Fibroblast of pulmonary artery (primary cell): Measurements from ENCODE around the gene PFDN1.

Experiments
- DNase-seq: peaks from one replicate; pipeline ENCODE4 v3.0.0-alpha.2; 2010; ENCODE audit warnings: low read depth
- H3K4me3 ChIP-seq: replicated peaks from 2 replicates; pipeline ENCODE4 v1.5.1; 2011; ENCODE audit warnings: low read depth, mild to moderate bottlenecking, control low read depth, low read length, moderate library complexity
- CTCF ChIP-seq: IDR thresholded peaks from 2 replicates; pipeline ENCODE4 v1.5.1; 2011; ENCODE audit warnings: mild to moderate bottlenecking, control low read depth, low read length, inconsistent platforms; ENCODE audit errors: missing control alignments

The PFDN1 gene

GRCh38 chr5:140310434-140310833 is 7.5 kb upstream of the PFDN1 start:
- H3K4me3 ChIP-seq = no peak overlapping the region
- peak; percentile 67 for DNase-seq
- no peak for TF ChIP-seq CTCF

GRCh38 chr5:140309706-140310249 is 6.9 kb upstream of the PFDN1 start:
- DNase-seq = no peak
- TF ChIP-seq CTCF = no peak
- H3K4me3 ChIP-seq = no peak overlapping the region

- no peak for DNase-seq
- H3K4me3 ChIP-seq = no peak overlapping the region
- no peak for TF ChIP-seq CTCF
Measured at GRCh38 chr5:140305471-140305870, 2.6 kb upstream of the PFDN1 start.

GRCh38 chr5:140303966-140304365 is 1.1 kb upstream of the PFDN1 start:
- TF ChIP-seq CTCF = no peak
- DNase-seq = no peak
- H3K4me3 ChIP-seq = no peak overlapping the region

GRCh38 chr5:140301136-140301535 is 1.8 kb downstream of the PFDN1 start:
- DNase-seq = no peak
- no peak overlapping the region for H3K4me3 ChIP-seq
- no peak for TF ChIP-seq CTCF

- no peak overlapping the region for H3K4me3 ChIP-seq
- no peak for TF ChIP-seq CTCF
- no peak for DNase-seq
Measured at GRCh38 chr5:140299056-140299455, 3.8 kb downstream of the PFDN1 start.

GRCh38 chr5:140298183-140298601 is 4.7 kb downstream of the PFDN1 start:
- peak; percentile 58 for DNase-seq
- H3K4me3 ChIP-seq = no peak overlapping the region
- TF ChIP-seq CTCF = no peak
